Stomach (tissue), 4 donors: Measurements from ENCODE around the gene FOXP2.
"Not testable (repeated sequence)": the region's sequence is repeated elsewhere in the genome, so short reads cannot be mapped to it uniquely, and the experiment has no call there.

Source experiments
- EP300 ChIP-seq: sonication (generic); formaldehyde crosslinking; IDR thresholded peaks from one replicate; pipeline ENCODE4 v1.6.1; 2017; ENCODE audit warnings: antibody characterized with exemption
- POLR2A ChIP-seq, 4 donors: fragments of 450-650 bp; IDR thresholded peaks; one replicate each; pipeline ENCODE4 v1.6.1; 2016; ENCODE audit warnings: antibody characterized with exemption in 4 of 4, control low read depth in 2 of 4, mild to moderate bottlenecking in 1 of 4, moderate library complexity in 1 of 4
- POLR2AphosphoS5 ChIP-seq, 3 donors: sonication (generic); formaldehyde crosslinking; IDR thresholded peaks; one replicate each; pipeline ENCODE4 v1.6.1; 2016; ENCODE audit warnings: antibody characterized with exemption in 3 of 3
- TF ChIP-seq, protein P1 (sequence below), 7 experiments: fragments of 450-650 bp in 4 of 7; fragments of 200-600 bp in 3 of 7; sonication (generic) in 3 of 7; IDR thresholded peaks; one replicate each; pipeline ENCODE4 v1.5.1; 2016 to 2019; ENCODE audit warnings: antibody characterized with exemption in 7 of 7, control low read depth in 2 of 7, mild to moderate bottlenecking in 1 of 7

DNA sequence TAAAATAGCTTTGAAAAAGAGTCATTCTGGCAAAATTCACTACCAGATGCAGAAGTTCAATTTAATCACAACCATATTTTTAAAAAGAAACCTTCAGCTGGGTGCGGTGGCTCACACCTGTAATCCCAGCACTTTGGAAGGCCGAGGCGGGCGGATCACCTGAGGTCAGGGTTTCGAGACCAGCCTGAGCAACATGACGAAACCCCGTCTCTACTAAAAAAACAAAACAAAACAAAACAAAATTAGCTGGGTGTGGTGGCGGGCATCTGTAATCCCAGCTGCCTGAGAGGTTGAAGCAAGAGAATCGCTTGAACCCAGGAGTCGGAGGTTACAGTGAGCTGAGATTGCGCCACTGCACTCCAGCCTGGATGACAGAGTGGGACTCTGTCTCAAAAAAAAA lies 194.2 kb downstream of the FOXP2 start:
- TF ChIP-seq, protein P1, sequence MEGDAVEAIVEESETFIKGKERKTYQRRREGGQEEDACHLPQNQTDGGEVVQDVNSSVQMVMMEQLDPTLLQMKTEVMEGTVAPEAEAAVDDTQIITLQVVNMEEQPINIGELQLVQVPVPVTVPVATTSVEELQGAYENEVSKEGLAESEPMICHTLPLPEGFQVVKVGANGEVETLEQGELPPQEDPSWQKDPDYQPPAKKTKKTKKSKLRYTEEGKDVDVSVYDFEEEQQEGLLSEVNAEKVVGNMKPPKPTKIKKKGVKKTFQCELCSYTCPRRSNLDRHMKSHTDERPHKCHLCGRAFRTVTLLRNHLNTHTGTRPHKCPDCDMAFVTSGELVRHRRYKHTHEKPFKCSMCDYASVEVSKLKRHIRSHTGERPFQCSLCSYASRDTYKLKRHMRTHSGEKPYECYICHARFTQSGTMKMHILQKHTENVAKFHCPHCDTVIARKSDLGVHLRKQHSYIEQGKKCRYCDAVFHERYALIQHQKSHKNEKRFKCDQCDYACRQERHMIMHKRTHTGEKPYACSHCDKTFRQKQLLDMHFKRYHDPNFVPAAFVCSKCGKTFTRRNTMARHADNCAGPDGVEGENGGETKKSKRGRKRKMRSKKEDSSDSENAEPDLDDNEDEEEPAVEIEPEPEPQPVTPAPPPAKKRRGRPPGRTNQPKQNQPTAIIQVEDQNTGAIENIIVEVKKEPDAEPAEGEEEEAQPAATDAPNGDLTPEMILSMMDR (IDR thresholded peaks at IDR 0.05): not testable (repeated sequence)
- not testable (repeated sequence) for TF ChIP-seq EP300; POLR2AphosphoS5 (IDR thresholded peaks at IDR 0.05); POLR2A (IDR thresholded peaks at IDR 0.05)
